Measurements from ENCODE around the gene CCT7.

The CCT7 gene

GRCh38 chr2:73289304-73289703 is 55.2 kb downstream of the CCT7 start:
- Histone ChIP-seq H3K4me3 (ENCODE audit: low read length in 2 of 2) (no peak overlapping the region), H3K36me3 (ENCODE audit: control insufficient read depth in 2 of 2, insufficient read depth in 2 of 2, low read length in 2 of 2) (no peaks in the 10 kb centered on the region), H3K9me3 (ENCODE audit: control insufficient read depth in 2 of 2, low read length in 2 of 2) (peaks cover 1 to 3% of the 10 kb centered on the region in 2 donors), H3K9ac (ENCODE audit: low read length in 2 of 2) (no peak overlapping the region), H3K4me1 (ENCODE audit: control insufficient read depth, insufficient read depth, low read length) (peaks cover 24% of the 10 kb centered on the region), H3K27me3 (ENCODE audit: control insufficient read depth in 1 of 2, insufficient read depth in 2 of 2, low read length in 2 of 2) (peaks cover 54 to 59% of the 10 kb centered on the region in 2 donors), H3K27ac (ENCODE audit: low read length) (no peak overlapping the region)

GRCh38 chr2:73290049-73290839 is 56.1 kb downstream of the CCT7 start:
- H3K27me3 ChIP-seq (ENCODE audit: control insufficient read depth in 1 of 2, insufficient read depth in 2 of 2, low read length in 2 of 2) = peaks cover 57 to 65% of the 10 kb centered on the region in 2 donors

GRCh38 chr2:73291093-73291460 is 57.0 kb downstream of the CCT7 start:
- Histone ChIP-seq H3K4me1 (ENCODE audit: control insufficient read depth, insufficient read depth, low read length) (peaks cover 13% of the 10 kb centered on the region), H3K27ac (ENCODE audit: low read length) (no peak overlapping the region), H3K9me3 (ENCODE audit: control insufficient read depth in 2 of 2, low read length in 2 of 2) (peaks cover 3 to 4% of the 10 kb centered on the region in 2 donors), H3K36me3 (ENCODE audit: control insufficient read depth in 2 of 2, insufficient read depth in 2 of 2, low read length in 2 of 2) (no peaks in the 10 kb centered on the region), H3K27me3 (ENCODE audit: control insufficient read depth in 1 of 2, insufficient read depth in 2 of 2, low read length in 2 of 2) (peaks cover 63 to 67% of the 10 kb centered on the region in 2 donors), H3K9ac (ENCODE audit: low read length in 2 of 2) (no peak overlapping the region), H3K4me3 (ENCODE audit: low read length in 2 of 2) (peak overlapping the region in 1 of 2 donors; percentile 52)

More at GRCh38 chr2:73290049-73290839, 56.1 kb downstream of the CCT7 start:
- Histone ChIP-seq H3K4me1 (ENCODE audit: control insufficient read depth, insufficient read depth, low read length) (peaks cover 15% of the 10 kb centered on the region), H3K27ac (ENCODE audit: low read length) (no peak overlapping the region), H3K9me3 (ENCODE audit: control insufficient read depth in 2 of 2, low read length in 2 of 2) (peaks cover 3 to 4% of the 10 kb centered on the region in 2 donors), H3K36me3 (ENCODE audit: control insufficient read depth in 2 of 2, insufficient read depth in 2 of 2, low read length in 2 of 2) (no peaks in the 10 kb centered on the region), H3K9ac (ENCODE audit: low read length in 2 of 2) (no peak overlapping the region), H3K4me3 (ENCODE audit: low read length in 2 of 2) (no peak overlapping the region)

GRCh38 chr2:73291461-73292315 is 57.6 kb downstream of the CCT7 start:
- H3K4me3 ChIP-seq (ENCODE audit: low read length in 2 of 2) = peak overlapping the region in 1 of 2 donors; percentile 52
- H3K4me1 ChIP-seq (ENCODE audit: control insufficient read depth, insufficient read depth, low read length) = peaks cover 13% of the 10 kb centered on the region
- H3K27ac ChIP-seq (ENCODE audit: low read length) = no peak overlapping the region
- peaks cover 3 to 4% of the 10 kb centered on the region in 2 donors for H3K9me3 ChIP-seq (ENCODE audit: control insufficient read depth in 2 of 2, low read length in 2 of 2)
- no peaks in the 10 kb centered on the region for H3K36me3 ChIP-seq (ENCODE audit: control insufficient read depth in 2 of 2, insufficient read depth in 2 of 2, low read length in 2 of 2)
- no peak overlapping the region for H3K9ac ChIP-seq (ENCODE audit: low read length in 2 of 2)
- peaks cover 60 to 64% of the 10 kb centered on the region in 2 donors for H3K27me3 ChIP-seq (ENCODE audit: control insufficient read depth in 1 of 2, insufficient read depth in 2 of 2, low read length in 2 of 2)

- H3K27ac ChIP-seq (ENCODE audit: low read length) = no peak overlapping the region
- H3K36me3 ChIP-seq (ENCODE audit: control insufficient read depth in 2 of 2, insufficient read depth in 2 of 2, low read length in 2 of 2) = no peaks in the 10 kb centered on the region
- no peak overlapping the region for H3K4me3 ChIP-seq (ENCODE audit: low read length in 2 of 2)
- H3K27me3 ChIP-seq (ENCODE audit: control insufficient read depth in 1 of 2, insufficient read depth in 2 of 2, low read length in 2 of 2) = peaks cover 60 to 61% of the 10 kb centered on the region in 2 donors
- peaks cover 13% of the 10 kb centered on the region for H3K4me1 ChIP-seq (ENCODE audit: control insufficient read depth, insufficient read depth, low read length)
- no peak overlapping the region for H3K9ac ChIP-seq (ENCODE audit: low read length in 2 of 2)
- H3K9me3 ChIP-seq (ENCODE audit: control insufficient read depth in 2 of 2, low read length in 2 of 2) = peaks cover 3 to 4% of the 10 kb centered on the region in 2 donors
Measured at GRCh38 chr2:73292316-73292905, 58.3 kb downstream of the CCT7 start.

- peaks cover 60 to 64% of the 10 kb centered on the region in 2 donors for H3K27me3 ChIP-seq (ENCODE audit: control insufficient read depth in 1 of 2, insufficient read depth in 2 of 2, low read length in 2 of 2)
Measured at GRCh38 chr2:73292906-73293533, 58.9 kb downstream of the CCT7 start.

GRCh38 chr2:73293534-73294171 is 59.5 kb downstream of the CCT7 start, which contains the start of gene EGR4:
Gene EGR4, minus strand, starts transcription at chr2:73293548. Its CDS starts 231 bp downstream, at chr2:73293317.
- Histone ChIP-seq H3K27me3 (ENCODE audit: control insufficient read depth in 1 of 2, insufficient read depth in 2 of 2, low read length in 2 of 2) (peaks cover 60 to 64% of the 10 kb centered on the region in 2 donors), H3K4me1 (ENCODE audit: control insufficient read depth, insufficient read depth, low read length) (peaks cover 13% of the 10 kb centered on the region), H3K4me3 (ENCODE audit: low read length in 2 of 2) (peak within 1 kb of the TSS; percentile 59 to 69), H3K9me3 (ENCODE audit: control insufficient read depth in 2 of 2, low read length in 2 of 2) (peaks cover 3 to 4% of the 10 kb centered on the region in 2 donors), H3K36me3 (ENCODE audit: control insufficient read depth in 2 of 2, insufficient read depth in 2 of 2, low read length in 2 of 2) (no peaks in the 10 kb centered on the region), H3K27ac (ENCODE audit: low read length) (no peak within 1 kb of the TSS), H3K9ac (ENCODE audit: low read length in 2 of 2) (no peak within 1 kb of the TSS)

More at GRCh38 chr2:73292906-73293533, 58.9 kb downstream of the CCT7 start:
- H3K4me3 ChIP-seq (ENCODE audit: low read length in 2 of 2) = peak overlapping the region in 1 of 2 donors; percentile 69
- peaks cover 3 to 4% of the 10 kb centered on the region in 2 donors for H3K9me3 ChIP-seq (ENCODE audit: control insufficient read depth in 2 of 2, low read length in 2 of 2)
- H3K4me1 ChIP-seq (ENCODE audit: control insufficient read depth, insufficient read depth, low read length) = peaks cover 13% of the 10 kb centered on the region
- no peaks in the 10 kb centered on the region for H3K36me3 ChIP-seq (ENCODE audit: control insufficient read depth in 2 of 2, insufficient read depth in 2 of 2, low read length in 2 of 2)
- H3K9ac ChIP-seq (ENCODE audit: low read length in 2 of 2) = no peak overlapping the region
- H3K27ac ChIP-seq (ENCODE audit: low read length) = no peak overlapping the region

- Histone ChIP-seq H3K36me3 (ENCODE audit: control insufficient read depth in 2 of 2, insufficient read depth in 2 of 2, low read length in 2 of 2) (no peaks in the 10 kb centered on the region), H3K27me3 (ENCODE audit: control insufficient read depth in 1 of 2, insufficient read depth in 2 of 2, low read length in 2 of 2) (peaks cover 59 to 60% of the 10 kb centered on the region in 2 donors), H3K4me3 (ENCODE audit: low read length in 2 of 2) (no peak overlapping the region), H3K9ac (ENCODE audit: low read length in 2 of 2) (no peak overlapping the region), H3K9me3 (ENCODE audit: control insufficient read depth in 2 of 2, low read length in 2 of 2) (peaks cover 3 to 4% of the 10 kb centered on the region in 2 donors), H3K27ac (ENCODE audit: low read length) (no peak overlapping the region), H3K4me1 (ENCODE audit: control insufficient read depth, insufficient read depth, low read length) (peaks cover 13% of the 10 kb centered on the region)
Measured at GRCh38 chr2:73294239-73294638, 60.1 kb downstream of the CCT7 start.

GRCh38 chr2:73295751-73296400 is 61.8 kb downstream of the CCT7 start:
- H3K36me3 ChIP-seq (ENCODE audit: control insufficient read depth in 2 of 2, insufficient read depth in 2 of 2, low read length in 2 of 2) = no peaks in the 10 kb centered on the region
- H3K27ac ChIP-seq (ENCODE audit: low read length) = no peak overlapping the region
- no peak overlapping the region for H3K9ac ChIP-seq (ENCODE audit: low read length in 2 of 2)
- peaks cover 2 to 4% of the 10 kb centered on the region in 2 donors for H3K9me3 ChIP-seq (ENCODE audit: control insufficient read depth in 2 of 2, low read length in 2 of 2)
- H3K27me3 ChIP-seq (ENCODE audit: control insufficient read depth in 1 of 2, insufficient read depth in 2 of 2, low read length in 2 of 2) = peaks cover 48 to 49% of the 10 kb centered on the region in 2 donors
- H3K4me3 ChIP-seq (ENCODE audit: low read length in 2 of 2) = no peak overlapping the region
- H3K4me1 ChIP-seq (ENCODE audit: control insufficient read depth, insufficient read depth, low read length) = peaks cover 13% of the 10 kb centered on the region
